ENCODE results near the gene IL15RA.

DNA sequence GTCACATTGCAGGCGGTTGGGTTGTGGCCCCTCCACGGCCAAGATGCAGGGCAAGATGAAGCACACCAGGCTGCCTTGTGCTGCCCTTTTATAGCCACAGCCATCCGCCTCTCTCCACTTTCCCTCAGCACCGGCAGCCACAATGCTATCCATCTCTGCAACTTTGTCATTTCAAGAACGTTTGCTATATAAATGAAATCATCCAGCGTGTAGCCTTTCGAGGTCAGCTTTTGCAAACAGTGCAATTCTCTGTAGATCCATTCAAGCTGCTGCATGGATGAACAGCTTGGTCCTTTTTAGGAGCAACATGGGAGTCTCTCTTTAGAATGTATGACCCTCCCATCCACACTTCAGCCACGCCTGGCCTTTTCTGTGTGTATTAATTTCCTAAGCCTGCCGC, 6.4 kb upstream of the IL15RA start:
- TF ChIP-seq, protein P1, sequence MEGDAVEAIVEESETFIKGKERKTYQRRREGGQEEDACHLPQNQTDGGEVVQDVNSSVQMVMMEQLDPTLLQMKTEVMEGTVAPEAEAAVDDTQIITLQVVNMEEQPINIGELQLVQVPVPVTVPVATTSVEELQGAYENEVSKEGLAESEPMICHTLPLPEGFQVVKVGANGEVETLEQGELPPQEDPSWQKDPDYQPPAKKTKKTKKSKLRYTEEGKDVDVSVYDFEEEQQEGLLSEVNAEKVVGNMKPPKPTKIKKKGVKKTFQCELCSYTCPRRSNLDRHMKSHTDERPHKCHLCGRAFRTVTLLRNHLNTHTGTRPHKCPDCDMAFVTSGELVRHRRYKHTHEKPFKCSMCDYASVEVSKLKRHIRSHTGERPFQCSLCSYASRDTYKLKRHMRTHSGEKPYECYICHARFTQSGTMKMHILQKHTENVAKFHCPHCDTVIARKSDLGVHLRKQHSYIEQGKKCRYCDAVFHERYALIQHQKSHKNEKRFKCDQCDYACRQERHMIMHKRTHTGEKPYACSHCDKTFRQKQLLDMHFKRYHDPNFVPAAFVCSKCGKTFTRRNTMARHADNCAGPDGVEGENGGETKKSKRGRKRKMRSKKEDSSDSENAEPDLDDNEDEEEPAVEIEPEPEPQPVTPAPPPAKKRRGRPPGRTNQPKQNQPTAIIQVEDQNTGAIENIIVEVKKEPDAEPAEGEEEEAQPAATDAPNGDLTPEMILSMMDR (IDR thresholded peaks at IDR 0.05), result no peak
- TF ChIP-seq REST (IDR thresholded peaks at IDR 0.05; ENCODE audit: insufficient read depth in 1 of 2, low read depth in 2 of 2, low read length in 1 of 2) (no peak), POLR2AphosphoS5 (IDR thresholded peaks at IDR 0.05; ENCODE audit: low read depth, low read length) (no peak)
